Colonic mucosa (tissue), 4 donors: ENCODE data around the gene BCAS4. TPM values are rescaled to one million over a fixed set of nuclear protein-coding genes. Genes with fewer than 3 reads are reported as not detected.
A peak's percentile ranks its signal among the peaks of the same experiment; 100 is the strongest.

ENCODE experiments used
- DNase-seq: peaks from one replicate; pipeline ENCODE4 v3.0.0-alpha.2; 2020
- H3K27ac ChIP-seq: fragments of 200-600 bp; one replicate; pipeline ENCODE4 v1.8.0; 2021
- H3K27me3 ChIP-seq: fragments of 200-600 bp; one replicate; pipeline ENCODE4 v1.8.0; 2021
- H3K36me3 ChIP-seq: fragments of 200-600 bp; one replicate; pipeline ENCODE4 v1.8.0; 2021
- H3K4me1 ChIP-seq: fragments of 200-600 bp; one replicate; pipeline ENCODE4 v1.8.0; 2021; ENCODE audit warnings: mild to moderate bottlenecking
- H3K4me3 ChIP-seq: fragments of 200-600 bp; one replicate; pipeline ENCODE4 v1.8.0; 2021
- H3K9ac ChIP-seq, 2 donors: one replicate each; pipeline ENCODE4 v1.7.0; 2013; ENCODE audit warnings: control low read depth in 2 of 2, low read depth in 2 of 2, low read length in 2 of 2
- H3K9me3 ChIP-seq: fragments of 200-600 bp; one replicate; pipeline ENCODE4 v1.8.0; 2021
- intact Hi-C: fragments of 100-400 bp; cut with DNase I; formaldehyde crosslinking; loops from one replicate; pipeline ENCODE4 v1.14.1; 2022
- total RNA-seq, 2 donors: library from RNA; stranded (reverse); fragmentation: NEBNext Ultra II Directional in 1 of 2; extraction: Animal tissue kit (Norgen Biotek cat#: 25700) in 1 of 2; gene quantifications; one replicate each; pipeline ENCODE4 v1.2.1, GENCODE V29; 2021
- TF ChIP-seq, protein P1 (sequence below): fragments of 200-600 bp; IDR thresholded peaks from one replicate; pipeline ENCODE4 v1.8.0; 2022; ENCODE audit warnings: antibody characterized with exemption, mild to moderate bottlenecking
- donor health status: healthy.
- donor health status: DM: no; HTN: no; CAD: no.
- donor health status: DM: no; HTN: no; CAD: no.

BCAS4 gene
- total RNA-seq, 2 donors from 2014 or later, result 1.1 to 2.7 TPM

DNA sequence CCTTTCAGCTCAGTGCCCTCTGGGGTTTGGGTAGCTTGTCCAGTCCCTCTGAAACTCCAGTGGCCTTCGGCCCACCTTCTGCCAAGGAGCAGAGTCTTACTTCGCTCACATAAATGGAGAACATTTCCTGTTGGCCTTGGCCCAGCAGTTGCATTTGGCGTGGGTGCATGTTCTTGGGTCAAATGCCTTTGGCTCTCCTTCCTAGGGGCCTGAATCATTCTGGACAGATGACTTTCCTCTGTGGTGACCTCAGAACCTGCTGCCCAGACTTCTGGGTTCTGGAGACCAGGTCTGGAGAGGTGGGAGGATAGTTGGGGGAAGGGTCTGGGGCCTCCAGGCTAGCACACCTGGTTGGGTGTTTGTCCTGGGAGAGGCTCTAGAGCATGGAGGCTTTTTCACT lies 29.3 kb downstream of the BCAS4 start:
- no peak overlapping the region for H3K4me3 ChIP-seq
- TF ChIP-seq, protein P1, sequence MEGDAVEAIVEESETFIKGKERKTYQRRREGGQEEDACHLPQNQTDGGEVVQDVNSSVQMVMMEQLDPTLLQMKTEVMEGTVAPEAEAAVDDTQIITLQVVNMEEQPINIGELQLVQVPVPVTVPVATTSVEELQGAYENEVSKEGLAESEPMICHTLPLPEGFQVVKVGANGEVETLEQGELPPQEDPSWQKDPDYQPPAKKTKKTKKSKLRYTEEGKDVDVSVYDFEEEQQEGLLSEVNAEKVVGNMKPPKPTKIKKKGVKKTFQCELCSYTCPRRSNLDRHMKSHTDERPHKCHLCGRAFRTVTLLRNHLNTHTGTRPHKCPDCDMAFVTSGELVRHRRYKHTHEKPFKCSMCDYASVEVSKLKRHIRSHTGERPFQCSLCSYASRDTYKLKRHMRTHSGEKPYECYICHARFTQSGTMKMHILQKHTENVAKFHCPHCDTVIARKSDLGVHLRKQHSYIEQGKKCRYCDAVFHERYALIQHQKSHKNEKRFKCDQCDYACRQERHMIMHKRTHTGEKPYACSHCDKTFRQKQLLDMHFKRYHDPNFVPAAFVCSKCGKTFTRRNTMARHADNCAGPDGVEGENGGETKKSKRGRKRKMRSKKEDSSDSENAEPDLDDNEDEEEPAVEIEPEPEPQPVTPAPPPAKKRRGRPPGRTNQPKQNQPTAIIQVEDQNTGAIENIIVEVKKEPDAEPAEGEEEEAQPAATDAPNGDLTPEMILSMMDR, result no peak
- peaks cover 3% of the 10 kb centered on the region for H3K4me1 ChIP-seq
- H3K27me3 ChIP-seq, result no peaks in the 10 kb centered on the region
- H3K9ac ChIP-seq, result no peak overlapping the region
- no peaks in the 10 kb centered on the region for H3K36me3 ChIP-seq
- intact Hi-C loops, result no loop called here
- peak; percentile 39 for DNase-seq
- no peaks in the 10 kb centered on the region for H3K9me3 ChIP-seq
- no peak overlapping the region for H3K27ac ChIP-seq

DNA sequence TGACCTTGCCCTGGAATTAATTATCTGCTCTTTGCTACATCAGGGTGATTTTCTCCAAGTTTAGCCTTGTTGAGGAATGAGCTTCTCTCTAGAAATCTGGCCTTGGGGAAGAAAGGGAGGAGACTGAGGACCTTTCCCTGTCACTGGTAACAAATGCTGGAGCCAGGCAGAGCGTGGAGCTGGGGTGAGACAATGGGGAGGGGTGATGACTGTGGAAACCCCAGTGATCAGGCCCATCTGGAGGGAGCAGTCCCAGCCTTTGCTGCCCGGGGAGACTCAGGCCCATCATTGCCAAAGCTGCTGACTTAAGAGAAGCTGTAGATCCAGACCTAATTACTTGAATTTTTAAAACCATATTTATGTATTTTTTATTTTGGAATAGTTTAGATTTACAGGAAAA lies 31.3 kb downstream of the BCAS4 start:
- no peaks in the 10 kb centered on the region for H3K27me3 ChIP-seq
- no peak overlapping the region for H3K4me3 ChIP-seq
- H3K9ac ChIP-seq, result no peak overlapping the region
- TF ChIP-seq, protein P1, result no peak
- H3K27ac ChIP-seq, result no peak overlapping the region
- peaks cover 3% of the 10 kb centered on the region for H3K4me1 ChIP-seq
- no peaks in the 10 kb centered on the region for H3K9me3 ChIP-seq
- intact Hi-C loops, result no loop called here
- no peak for DNase-seq
- no peaks in the 10 kb centered on the region for H3K36me3 ChIP-seq

DNA sequence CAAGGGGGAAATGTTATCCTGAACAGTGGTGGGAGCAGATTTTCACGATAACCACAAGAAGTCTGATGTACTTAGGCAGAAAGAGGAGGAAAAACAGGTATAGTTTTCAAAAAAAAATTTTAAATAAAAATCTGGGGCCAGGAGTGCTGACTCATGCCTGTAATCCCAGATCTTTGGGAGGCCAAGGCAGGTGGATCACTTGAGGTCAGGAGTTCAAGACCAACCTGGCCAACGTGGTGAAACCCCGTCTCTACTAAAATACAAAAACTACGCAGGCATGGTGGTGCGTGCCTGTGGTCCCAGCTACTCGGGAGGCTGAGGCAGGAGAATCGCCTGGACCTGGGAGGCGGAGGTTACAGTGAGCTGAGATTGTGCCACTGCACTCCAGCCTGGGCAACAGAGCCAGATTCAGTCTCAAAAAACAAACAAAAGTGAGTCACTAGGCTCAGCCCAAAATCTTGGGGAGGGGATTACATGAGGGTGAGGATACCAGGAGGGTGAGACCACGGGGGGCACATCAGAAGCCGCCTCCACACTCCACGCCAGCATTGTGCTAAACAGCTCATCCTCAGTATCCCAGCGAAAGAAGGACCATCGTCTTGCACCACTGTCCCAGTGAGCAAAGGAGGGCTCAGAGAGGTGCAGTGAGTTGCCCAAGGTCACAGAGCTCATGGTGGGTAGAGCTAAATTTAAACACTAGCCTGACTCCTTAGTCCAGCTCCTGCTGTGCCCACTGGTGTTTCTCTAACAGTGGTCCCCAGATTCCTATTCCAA lies 33.7 kb downstream of the BCAS4 start:
- Histone ChIP-seq H3K27ac (no peak overlapping the region), H3K9ac (no peak overlapping the region), H3K4me3 (no peak overlapping the region), H3K27me3 (no peaks in the 10 kb centered on the region), H3K9me3 (no peaks in the 10 kb centered on the region), H3K4me1 (peaks cover 3% of the 10 kb centered on the region), H3K36me3 (no peaks in the 10 kb centered on the region)
- TF ChIP-seq, protein P1, result no peak
- DNase-seq, result no peak
- intact Hi-C loops, result no loop called here

DNA sequence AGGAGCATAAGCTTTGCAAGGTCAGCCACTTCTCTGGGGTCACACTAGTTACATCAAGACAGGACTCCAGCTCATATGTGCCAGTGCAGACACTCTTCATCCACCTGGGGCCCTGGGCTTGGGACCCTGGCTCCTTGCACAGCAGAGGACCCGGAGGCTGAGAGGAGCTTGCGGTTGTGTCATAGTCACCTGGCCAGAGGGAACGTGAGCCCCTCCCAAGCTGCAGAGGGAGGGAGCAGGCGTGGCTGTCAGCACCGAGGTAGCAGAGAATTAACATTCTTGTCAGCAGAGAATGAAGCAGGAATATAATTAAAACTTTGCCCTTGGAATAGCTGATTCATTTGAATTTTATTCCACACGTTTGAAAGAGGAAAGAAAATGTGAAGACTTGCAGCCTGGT lies 36.8 kb downstream of the BCAS4 start:
- Histone ChIP-seq H3K27ac (no peak overlapping the region), H3K27me3 (no peaks in the 10 kb centered on the region), H3K4me1 (no peaks in the 10 kb centered on the region), H3K4me3 (no peak overlapping the region), H3K9ac (no peak overlapping the region), H3K36me3 (no peaks in the 10 kb centered on the region), H3K9me3 (no peaks in the 10 kb centered on the region)
- intact Hi-C loops, result no loop called here
- no peak for DNase-seq
- TF ChIP-seq, protein P1, result no peak

DNA sequence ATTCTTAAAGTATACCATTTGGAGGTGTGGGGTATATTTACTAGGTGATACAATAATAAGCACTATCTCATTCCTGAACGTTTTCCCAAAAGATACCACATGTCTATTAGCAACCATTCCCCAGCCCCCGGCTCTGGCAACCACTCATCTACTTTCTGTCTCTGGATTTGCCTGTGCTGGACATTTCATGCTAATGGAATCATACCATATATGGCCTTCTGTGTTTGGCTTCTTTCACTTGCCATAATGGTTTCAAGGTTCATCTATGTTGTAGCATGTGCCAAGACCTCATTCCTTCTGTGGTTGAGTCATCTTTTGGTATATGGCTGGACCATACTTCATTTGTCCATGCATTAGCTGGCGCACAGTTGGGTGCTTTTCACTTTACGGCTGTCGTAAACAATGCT lies 39.7 kb downstream of the BCAS4 start:
- intact Hi-C loops, result no loop called here
- Histone ChIP-seq H3K27me3 (no peaks in the 10 kb centered on the region), H3K9me3 (no peaks in the 10 kb centered on the region), H3K27ac (no peak overlapping the region), H3K36me3 (no peaks in the 10 kb centered on the region), H3K4me1 (no peaks in the 10 kb centered on the region), H3K9ac (no peak overlapping the region), H3K4me3 (no peak overlapping the region)
- TF ChIP-seq, protein P1, result no peak
- no peak for DNase-seq
